IPS-NIHi11 (cell line): ENCODE results near the gene PCDHB11.
"Not testable (repeated sequence)": the region's sequence is repeated elsewhere in the genome, so short reads cannot be mapped to it uniquely, and the experiment has no call there.

Experiments
- DNase-seq: peaks from one replicate; pipeline ENCODE4 v3.0.0; 2012; ENCODE audit warnings: mixed read lengths, low spot score

The PCDHB11 gene

DNA sequence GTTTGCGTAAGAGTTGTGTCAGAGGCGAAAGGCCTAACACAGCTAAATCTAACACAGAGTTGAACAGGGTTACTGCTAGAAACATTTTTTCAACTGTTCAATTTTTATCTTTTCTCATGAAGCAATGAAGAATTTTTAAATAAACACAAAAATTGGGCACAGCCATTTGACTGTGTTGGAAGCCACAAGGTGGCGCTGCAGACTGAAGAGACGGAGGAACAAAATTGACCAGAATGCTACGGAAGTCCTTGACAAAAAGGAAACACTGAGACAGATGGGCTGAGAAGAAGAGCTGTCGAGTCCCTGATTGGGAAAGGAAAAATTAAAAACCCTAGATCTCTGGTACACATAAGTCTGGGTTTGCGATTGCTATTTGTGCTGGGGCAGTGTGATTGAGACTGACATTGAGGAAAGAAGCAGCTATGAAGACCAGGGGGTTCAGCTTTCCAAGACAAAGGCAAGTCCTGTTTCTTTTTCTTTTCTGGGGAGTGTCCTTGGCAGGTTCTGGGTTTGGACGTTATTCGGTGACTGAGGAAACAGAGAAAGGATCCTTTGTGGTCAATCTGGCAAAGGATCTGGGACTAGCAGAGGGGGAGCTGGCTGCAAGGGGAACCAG is 12.4 kb upstream of the PCDHB11 start, which contains the start of gene PCDHB9:
TSS of gene PCDHB9 (plus strand) at position 265 of the 616 bp plus-strand sequence. CDS start at position 423, 158 bp downstream.
- DNase-seq = peak; percentile 59

DNA sequence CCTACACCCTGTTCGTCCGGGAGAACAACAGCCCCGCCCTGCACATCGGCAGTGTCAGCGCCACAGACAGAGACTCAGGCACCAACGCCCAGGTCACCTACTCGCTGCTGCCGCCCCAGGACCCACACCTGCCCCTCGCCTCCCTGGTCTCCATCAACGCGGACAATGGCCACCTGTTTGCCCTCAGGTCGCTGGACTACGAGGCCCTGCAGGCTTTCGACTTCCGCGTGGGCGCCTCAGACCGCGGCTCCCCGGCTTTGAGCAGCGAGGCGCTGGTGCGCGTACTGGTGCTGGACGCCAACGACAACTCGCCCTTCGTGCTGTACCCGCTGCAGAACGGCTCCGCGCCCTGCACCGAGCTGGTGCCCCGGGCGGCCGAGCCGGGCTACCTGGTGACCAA is 10.7 kb upstream of the PCDHB11 start:
- not testable (repeated sequence) for DNase-seq

DNA sequence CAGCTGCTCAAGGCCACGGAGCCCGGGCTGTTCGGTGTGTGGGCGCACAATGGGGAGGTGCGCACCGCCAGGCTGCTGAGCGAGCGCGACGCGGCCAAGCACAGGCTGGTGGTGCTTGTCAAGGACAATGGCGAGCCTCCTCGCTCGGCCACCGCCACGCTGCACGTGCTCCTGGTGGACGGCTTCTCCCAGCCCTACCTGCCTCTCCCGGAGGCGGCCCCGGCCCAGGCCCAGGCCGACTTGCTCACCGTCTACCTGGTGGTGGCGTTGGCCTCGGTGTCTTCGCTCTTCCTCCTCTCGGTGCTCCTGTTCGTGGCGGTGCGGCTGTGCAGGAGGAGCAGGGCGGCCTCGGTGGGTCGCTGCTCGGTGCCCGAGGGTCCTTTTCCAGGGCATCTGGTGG is 10.3 kb upstream of the PCDHB11 start:
- not testable (repeated sequence) for DNase-seq

DNA sequence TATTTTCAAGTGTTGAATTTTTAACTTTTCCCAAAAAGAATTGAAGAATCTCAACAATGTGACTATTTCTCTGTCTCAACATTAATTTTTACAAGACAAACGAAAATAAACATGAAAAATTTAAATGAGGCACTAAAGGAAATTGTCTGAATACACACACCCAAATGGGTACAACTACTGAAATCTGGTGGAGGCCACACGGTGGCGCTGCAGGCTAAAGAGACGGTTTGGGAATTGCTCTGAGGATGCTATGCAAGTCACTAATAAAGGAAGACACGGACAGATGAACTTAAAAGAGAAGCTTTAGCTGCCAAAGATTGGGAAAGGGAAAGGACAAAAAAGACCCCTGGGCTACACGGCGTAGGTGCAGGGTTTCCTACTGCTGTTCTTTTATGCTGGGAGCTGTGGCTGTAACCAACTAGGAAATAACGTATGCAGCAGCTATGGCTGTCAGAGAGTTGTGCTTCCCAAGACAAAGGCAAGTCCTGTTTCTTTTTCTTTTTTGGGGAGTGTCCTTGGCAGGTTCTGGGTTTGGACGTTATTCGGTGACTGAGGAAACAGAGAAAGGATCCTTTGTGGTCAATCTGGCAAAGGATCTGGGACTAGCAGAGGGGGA is 7.2 kb upstream of the PCDHB11 start, which contains the start of gene PCDHB10:
TSS of gene PCDHB10 (plus strand) at position 244 of the 616 bp plus-strand sequence. CDS start at position 444, 200 bp downstream.
- DNase-seq = peak; percentile 68

DNA sequence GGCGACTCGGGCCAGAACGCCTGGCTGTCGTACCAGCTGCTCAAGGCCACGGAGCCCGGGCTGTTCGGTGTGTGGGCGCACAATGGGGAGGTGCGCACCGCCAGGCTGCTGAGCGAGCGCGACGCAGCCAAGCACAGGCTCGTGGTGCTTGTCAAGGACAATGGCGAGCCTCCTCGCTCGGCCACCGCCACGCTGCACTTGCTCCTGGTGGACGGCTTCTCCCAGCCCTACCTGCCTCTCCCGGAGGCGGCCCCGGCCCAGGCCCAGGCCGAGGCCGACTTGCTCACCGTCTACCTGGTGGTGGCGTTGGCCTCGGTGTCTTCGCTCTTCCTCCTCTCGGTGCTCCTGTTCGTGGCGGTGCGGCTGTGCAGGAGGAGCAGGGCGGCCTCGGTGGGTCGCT is 5.1 kb upstream of the PCDHB11 start:
- not testable (repeated sequence) for DNase-seq

DNA sequence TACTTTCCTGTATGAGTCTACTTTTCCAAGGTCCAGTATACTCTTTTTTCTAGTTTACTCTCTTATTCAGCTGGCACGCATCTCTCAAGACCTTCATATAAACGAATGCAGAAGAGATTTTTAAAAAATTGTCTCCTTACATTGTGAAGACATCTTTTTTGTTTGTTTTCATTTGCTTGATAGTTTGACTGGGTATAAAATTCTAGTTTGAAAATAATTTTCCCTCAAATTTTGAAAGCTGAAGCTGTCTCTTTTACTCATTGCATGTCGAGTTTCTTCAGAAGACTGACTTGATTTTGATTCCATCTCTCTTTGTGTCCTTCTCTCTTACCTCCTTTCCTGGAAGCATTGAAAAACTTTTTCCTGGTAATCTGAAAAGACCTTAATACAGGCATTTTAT is 3.1 kb upstream of the PCDHB11 start:
- DNase-seq = no peak

DNA sequence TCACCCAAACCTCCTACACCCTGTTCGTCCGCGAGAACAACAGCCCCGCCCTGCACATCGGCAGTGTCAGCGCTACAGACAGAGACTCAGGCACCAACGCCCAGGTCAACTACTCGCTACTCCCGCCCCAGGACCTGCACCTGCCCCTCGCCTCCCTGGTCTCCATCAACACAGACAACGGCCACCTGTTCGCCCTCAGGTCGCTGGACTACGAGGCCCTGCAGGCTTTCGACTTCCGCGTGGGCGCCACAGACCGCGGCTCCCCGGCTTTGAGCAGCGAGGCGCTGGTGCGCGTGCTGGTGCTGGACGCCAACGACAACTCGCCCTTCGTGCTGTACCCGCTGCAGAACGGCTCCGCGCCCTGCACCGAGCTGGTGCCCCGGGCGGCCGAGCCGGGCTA is 1.7 kb downstream of the PCDHB11 start:
- DNase-seq = not testable (repeated sequence)

DNA sequence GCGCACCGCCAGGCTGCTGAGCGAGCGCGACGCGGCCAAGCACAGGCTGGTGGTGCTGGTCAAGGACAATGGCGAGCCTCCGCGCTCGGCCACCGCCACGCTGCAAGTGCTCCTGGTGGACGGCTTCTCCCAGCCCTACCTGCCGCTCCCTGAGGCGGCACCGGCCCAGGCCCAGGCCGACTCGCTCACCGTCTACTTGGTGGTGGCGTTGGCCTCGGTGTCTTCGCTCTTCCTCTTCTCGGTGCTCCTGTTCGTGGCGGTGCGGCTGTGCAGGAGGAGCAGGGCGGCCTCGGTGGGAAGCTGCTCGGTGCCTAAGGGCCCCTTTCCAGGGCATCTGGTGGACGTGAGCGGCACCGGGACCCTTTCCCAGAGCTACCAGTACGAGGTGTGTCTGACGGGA is 2.2 kb downstream of the PCDHB11 start:
- DNase-seq = not testable (repeated sequence)

DNA sequence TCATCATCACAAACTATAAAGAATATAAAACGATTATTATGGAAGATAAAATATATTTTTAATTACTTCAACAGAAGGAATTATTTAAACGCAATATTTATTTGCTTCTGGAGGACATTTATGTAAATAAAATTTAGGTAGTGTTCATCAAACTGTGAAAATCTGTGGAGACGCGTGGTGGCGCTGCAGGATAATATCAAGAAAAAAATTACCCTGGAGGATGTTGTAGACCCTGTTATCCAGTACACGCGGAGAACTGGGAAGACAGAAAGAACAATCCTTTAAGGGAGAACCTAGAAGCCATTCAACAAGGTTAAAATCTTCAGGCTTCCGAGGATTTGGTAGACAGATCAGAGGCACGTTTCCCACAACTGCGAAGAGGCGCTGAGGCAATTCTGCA is 9.1 kb downstream of the PCDHB11 start, which contains the start of gene PCDHB12:
TSS of gene PCDHB12 (plus strand) at position 242 of the 400 bp plus-strand sequence. CDS start 189 bp downstream, outside the sequence.
- DNase-seq = no peak

DNA sequence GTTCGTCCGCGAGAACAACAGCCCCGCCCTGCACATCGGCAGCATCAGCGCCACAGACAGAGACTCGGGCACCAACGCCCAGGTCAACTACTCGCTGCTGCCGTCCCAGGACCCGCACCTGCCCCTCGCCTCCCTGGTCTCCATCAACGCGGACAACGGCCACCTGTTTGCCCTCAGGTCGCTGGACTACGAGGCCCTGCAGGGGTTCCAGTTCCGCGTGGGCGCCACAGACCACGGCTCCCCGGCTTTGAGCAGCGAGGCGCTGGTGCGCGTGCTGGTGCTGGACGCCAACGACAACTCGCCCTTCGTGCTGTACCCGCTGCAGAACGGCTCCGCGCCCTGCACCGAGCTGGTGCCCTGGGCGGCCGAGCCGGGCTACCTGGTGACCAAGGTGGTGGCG is 10.9 kb downstream of the PCDHB11 start:
- not testable (repeated sequence) for DNase-seq

DNA sequence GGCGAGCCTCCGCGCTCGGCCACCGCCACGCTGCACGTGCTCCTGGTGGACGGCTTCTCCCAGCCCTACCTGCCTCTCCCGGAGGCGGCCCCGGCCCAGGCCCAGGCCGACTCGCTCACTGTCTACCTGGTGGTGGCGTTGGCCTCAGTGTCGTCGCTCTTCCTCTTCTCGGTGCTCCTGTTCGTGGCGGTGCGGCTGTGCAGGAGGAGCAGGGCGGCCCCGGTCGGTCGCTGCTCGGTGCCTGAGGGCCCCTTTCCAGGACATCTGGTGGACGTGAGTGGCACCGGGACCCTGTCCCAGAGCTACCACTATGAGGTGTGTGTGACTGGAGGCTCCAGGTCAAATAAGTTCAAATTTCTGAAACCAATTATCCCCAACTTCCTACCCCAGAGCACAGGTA is 11.4 kb downstream of the PCDHB11 start:
- DNase-seq = not testable (repeated sequence)

DNA sequence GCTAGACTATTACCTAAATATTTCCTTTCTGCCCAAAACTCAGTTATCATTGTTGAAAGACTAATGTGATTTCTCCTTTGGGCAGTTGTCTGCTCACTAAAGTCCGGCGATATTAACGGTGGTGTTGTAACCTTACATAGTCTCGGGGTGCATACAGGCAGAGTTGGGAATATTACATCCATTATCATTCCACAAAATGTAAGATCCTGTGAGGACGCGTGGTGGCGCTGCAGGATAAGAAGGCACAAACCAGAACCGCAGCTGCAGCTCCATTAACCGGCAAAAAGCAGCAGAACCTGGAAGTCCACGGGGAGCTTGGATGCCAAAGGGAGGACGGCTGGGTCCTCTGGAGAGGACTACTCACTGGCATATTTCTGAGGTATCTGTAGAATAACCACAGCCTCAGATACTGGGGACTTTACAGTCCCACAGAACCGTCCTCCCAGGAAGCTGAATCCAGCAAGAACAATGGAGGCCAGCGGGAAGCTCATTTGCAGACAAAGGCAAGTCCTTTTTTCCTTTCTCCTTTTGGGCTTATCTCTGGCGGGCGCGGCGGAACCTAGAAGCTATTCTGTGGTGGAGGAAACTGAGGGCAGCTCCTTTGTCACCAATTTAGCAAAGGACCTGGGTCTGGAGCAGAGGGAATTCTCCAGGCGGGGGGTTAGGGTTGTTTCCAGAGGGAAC is 14.4 kb downstream of the PCDHB11 start, which contains the start of gene PCDHB13:
TSS of gene PCDHB13 (plus strand) at position 264 of the 684 bp plus-strand sequence. CDS start at position 469, 205 bp downstream.
- DNase-seq = not testable (repeated sequence)

DNA sequence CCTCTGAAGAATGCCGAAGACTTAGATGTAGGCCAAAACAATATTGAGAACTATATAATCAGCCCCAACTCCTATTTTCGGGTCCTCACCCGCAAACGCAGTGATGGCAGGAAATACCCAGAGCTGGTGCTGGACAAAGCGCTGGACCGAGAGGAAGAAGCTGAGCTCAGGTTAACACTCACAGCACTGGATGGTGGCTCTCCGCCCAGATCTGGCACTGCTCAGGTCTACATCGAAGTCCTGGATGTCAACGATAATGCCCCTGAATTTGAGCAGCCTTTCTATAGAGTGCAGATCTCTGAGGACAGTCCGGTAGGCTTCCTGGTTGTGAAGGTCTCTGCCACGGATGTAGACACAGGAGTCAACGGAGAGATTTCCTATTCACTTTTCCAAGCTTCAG is 15.2 kb downstream of the PCDHB11 start:
- not testable (repeated sequence) for DNase-seq

DNA sequence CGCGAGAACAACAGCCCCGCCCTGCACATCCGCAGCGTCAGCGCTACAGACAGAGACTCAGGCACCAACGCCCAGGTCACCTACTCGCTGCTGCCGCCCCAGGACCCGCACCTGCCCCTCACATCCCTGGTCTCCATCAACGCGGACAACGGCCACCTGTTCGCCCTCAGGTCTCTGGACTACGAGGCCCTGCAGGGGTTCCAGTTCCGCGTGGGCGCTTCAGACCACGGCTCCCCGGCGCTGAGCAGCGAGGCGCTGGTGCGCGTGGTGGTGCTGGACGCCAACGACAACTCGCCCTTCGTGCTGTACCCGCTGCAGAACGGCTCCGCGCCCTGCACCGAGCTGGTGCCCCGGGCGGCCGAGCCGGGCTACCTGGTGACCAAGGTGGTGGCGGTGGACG is 16.1 kb downstream of the PCDHB11 start:
- not testable (repeated sequence) for DNase-seq

DNA sequence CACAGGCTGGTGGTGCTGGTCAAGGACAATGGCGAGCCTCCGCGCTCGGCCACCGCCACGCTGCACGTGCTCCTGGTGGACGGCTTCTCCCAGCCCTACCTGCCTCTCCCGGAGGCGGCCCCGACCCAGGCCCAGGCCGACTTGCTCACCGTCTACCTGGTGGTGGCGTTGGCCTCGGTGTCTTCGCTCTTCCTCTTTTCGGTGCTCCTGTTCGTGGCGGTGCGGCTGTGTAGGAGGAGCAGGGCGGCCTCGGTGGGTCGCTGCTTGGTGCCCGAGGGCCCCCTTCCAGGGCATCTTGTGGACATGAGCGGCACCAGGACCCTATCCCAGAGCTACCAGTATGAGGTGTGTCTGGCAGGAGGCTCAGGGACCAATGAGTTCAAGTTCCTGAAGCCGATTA is 16.6 kb downstream of the PCDHB11 start:
- not testable (repeated sequence) for DNase-seq

DNA sequence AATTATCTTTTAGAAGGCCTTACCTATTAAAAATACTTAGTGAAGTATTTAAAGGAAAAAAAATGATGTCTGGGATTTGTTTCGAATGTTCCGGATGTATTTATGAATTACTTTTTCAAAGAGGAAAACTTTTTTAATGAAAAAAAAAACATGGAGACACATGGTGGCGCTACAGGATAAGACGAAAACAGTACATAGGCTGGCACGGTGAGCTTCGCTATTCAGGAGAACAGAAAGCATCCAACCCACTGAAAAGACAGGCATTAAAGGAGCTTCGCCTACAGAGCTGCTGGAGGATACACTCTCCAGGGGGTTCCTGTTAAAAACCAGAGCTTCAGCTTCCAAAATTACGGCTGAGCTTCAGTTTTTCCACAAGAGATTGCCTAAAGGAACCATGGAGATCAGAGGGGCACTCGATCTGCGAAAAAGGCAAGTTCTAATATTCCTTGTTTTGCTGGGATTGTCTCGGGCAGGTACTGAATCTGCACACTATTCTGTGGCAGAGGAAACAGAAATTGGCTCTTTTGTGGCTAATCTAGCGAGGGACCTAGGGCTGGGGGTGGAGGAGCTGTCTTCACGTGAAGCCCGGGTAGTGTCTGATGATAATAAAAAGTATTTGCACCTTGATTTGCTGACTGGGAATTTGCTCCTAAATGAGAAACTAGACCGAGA is 23.8 kb downstream of the PCDHB11 start, which contains the start of gene PCDHB14:
TSS of gene PCDHB14 (plus strand) at position 232 of the 672 bp plus-strand sequence. CDS start at position 395, 163 bp downstream.
- DNase-seq = peak; percentile 65

DNA sequence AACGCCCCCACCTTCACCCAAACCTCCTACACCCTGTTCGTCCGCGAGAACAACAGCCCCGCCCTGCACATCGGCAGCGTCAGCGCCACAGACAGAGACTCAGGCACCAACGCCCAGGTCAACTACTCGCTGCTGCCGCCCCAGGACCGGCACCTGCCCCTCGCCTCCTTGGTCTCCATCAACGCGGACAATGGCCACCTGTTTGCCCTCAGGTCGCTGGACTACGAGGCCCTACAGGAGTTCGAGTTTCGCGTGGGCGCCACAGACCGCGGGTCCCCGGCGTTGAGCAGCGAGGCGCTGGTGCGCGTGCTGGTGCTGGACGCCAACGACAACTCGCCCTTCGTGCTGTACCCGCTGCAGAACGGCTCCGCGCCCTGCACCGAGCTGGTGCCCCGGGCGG is 25.4 kb downstream of the PCDHB11 start:
- DNase-seq = not testable (repeated sequence)

DNA sequence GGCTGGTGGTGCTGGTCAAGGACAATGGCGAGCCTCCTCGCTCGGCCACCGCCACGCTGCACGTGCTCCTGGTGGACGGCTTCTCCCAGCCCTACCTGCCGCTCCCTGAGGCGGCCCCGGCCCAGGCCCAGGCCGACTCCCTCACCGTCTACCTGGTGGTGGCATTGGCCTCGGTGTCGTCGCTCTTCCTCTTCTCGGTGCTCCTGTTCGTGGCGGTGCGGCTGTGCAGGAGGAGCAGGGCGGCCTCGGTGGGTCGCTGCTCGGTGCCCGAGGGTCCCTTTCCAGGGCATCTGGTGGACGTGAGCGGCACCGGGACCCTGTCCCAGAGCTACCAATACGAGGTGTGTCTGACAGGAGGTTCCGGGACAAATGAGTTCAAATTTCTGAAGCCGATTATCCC is 26.0 kb downstream of the PCDHB11 start:
- not testable (repeated sequence) for DNase-seq

DNA sequence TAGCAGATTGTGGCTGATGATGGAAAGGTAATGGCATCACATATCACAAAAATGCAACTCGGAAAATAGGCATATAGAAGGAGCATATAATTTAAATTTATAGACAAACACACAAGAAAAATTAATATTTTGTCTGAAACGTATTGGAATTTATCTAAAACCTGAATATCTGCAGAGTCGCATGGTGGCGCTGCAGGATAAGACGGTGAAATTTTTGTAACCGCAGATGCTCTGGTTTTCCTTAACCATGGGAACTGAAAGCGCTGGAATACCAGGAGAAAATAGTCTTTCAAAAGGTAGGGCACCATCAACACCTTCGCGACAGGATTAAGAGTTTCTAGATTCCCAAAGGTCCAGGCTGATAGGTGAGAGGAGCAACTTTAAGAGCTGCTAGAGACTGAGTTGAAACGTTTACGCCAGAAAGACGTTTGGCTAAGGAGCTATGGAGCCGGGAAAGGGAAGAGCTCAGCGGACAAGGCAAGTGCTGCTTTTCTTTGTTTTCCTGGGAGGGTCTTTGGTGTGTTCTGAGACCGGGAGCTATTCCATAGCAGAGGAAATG is 34.8 kb downstream of the PCDHB11 start:
- no peak for DNase-seq

DNA sequence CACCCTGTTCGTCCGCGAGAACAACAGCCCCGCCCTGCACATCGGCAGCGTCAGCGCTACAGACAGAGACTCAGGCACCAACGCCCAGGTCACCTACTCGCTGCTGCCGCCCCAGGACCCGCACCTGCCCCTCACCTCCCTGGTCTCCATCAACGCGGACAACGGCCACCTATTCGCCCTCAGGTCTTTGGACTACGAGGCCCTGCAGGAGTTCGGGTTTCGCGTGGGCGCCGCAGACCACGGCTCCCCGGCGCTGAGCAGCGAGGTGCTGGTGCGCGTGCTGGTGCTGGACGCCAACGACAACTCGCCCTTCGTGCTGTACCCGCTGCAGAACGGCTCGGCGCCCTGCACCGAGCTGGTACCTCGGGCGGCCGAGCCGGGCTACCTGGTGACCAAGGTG is 36.5 kb downstream of the PCDHB11 start:
- not testable (repeated sequence) for DNase-seq

DNA sequence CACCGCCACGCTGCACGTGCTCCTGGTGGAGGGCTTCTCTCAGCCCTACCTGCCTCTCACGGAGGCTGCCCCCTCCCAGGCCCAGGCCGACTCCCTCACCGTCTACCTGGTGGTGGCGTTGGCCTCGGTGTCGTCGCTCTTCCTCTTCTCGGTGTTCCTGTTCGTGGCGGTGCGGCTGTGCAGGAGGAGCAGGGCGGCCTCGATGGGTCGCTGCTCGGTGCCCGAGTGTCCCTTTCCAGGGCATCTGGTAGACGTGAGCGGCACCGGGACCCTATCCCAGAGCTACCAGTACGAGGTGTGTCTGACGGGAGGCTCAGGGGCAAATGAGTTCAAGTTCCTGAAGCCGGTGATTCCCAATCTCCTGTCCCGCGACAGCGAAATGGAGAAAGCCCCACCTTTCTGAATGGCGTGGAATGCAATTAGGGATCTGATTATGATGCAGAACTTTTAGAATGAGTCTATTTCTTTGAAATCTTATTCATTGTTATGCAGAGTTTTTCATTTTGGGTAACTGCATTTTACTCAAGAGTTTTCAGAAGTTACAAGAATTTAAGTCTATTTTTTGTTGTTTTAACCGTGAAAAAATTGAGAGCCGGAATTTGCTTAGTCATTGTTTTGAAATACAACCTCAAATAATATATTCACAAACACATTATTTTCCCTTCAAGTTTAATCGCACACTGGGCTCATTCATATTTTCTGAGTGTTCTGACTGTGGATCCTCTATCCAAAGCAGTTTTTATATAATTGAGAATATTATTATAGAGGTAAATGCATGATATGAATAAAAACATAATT is 37.3 kb downstream of the PCDHB11 start:
- no peak for DNase-seq
